ENCODE measurements around the gene UBA1. TPM values are rescaled to one million over a fixed set of nuclear protein-coding genes. Genes with fewer than 3 reads are reported as not detected.

Gene UBA1
- total RNA-seq, 2 donors from 2014 or later, result 233 to 448 TPM

DNA sequence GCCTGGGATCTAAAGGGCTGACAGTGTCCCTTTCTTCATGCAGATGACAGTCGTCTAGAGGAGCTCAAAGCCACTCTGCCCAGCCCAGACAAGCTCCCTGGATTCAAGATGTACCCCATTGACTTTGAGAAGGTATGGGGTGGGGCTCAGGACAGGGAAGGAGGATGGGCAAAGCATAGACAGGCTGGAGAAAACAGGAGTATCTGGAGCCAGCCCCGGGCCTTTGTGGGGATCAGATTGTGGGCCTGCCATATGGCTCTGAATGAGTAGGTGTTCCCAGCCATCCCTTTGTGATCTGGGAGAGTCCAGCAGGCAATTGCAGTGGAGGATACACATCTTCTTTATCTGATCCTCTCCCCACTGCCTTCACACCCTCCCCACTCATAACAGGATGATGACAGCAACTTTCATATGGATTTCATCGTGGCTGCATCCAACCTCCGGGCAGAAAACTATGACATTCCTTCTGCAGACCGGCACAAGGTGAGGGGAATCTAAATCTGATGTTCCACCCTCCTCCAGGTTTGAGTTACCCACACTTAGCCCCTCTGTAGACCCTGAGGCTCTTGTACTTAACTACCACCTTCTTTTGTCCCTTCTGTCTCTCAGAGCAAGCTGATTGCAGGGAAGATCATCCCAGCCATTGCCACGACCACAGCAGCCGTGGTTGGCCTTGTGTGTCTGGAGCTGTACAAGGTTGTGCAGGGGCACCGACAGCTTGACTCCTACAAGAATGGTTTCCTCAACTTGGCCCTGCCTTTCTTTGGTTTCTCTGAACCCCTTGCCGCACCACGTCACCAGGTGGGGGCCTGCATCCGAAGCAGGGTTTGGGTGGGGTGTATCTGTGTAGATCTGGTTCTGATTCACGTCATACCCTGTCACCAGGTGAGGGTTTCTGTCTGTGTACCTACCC is 19.0 kb downstream of the UBA1 start:
- DNase-seq, result no peak
- no peaks in the 10 kb centered on the region for H3K4me1 ChIP-seq (ENCODE audit: control insufficient read depth, insufficient read depth, low read length)
- no peak overlapping the region for H3K27ac ChIP-seq (ENCODE audit: low read depth, low read length)
- no peak overlapping the region for H3K4me3 ChIP-seq (ENCODE audit: low read length)
- H3K4me3 Mint-ChIP-seq, result no peak overlapping the region
- peaks cover 18% of the 10 kb centered on the region for H3K4me1 Mint-ChIP-seq
- TF ChIP-seq, protein P1, sequence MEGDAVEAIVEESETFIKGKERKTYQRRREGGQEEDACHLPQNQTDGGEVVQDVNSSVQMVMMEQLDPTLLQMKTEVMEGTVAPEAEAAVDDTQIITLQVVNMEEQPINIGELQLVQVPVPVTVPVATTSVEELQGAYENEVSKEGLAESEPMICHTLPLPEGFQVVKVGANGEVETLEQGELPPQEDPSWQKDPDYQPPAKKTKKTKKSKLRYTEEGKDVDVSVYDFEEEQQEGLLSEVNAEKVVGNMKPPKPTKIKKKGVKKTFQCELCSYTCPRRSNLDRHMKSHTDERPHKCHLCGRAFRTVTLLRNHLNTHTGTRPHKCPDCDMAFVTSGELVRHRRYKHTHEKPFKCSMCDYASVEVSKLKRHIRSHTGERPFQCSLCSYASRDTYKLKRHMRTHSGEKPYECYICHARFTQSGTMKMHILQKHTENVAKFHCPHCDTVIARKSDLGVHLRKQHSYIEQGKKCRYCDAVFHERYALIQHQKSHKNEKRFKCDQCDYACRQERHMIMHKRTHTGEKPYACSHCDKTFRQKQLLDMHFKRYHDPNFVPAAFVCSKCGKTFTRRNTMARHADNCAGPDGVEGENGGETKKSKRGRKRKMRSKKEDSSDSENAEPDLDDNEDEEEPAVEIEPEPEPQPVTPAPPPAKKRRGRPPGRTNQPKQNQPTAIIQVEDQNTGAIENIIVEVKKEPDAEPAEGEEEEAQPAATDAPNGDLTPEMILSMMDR (conservative IDR thresholded peaks at IDR 0.05), result no peak
- H3K9ac ChIP-seq (ENCODE audit: extremely low read depth, low read length, poor library complexity, severe bottlenecking), result no peak overlapping the region
- H3K27ac Mint-ChIP-seq, result no peak overlapping the region
- no peaks in the 10 kb centered on the region for H3K9me3 ChIP-seq (ENCODE audit: control insufficient read depth, low read length)
- H3K36me3 ChIP-seq (ENCODE audit: control insufficient read depth, insufficient read depth, low read length), result peaks cover 69% of the 10 kb centered on the region
- WGBS, 2 experiments (ENCODE audit: insufficient coverage in 1 of 2, insufficient read length in 1 of 2), result 83 to 94% methylated on average over 1 to 11 of the region's 12 CpGs
- no peaks in the 10 kb centered on the region for H3K27me3 Mint-ChIP-seq (ENCODE audit: insufficient read depth)
- H3K27me3 ChIP-seq (ENCODE audit: control insufficient read depth, insufficient read depth, low read length, poor library complexity, severe bottlenecking), result no peaks in the 10 kb centered on the region
- H3K9me3 Mint-ChIP-seq, result no peaks in the 10 kb centered on the region
- H3K36me3 Mint-ChIP-seq (ENCODE audit: low read depth), result peaks cover 85% of the 10 kb centered on the region

DNA sequence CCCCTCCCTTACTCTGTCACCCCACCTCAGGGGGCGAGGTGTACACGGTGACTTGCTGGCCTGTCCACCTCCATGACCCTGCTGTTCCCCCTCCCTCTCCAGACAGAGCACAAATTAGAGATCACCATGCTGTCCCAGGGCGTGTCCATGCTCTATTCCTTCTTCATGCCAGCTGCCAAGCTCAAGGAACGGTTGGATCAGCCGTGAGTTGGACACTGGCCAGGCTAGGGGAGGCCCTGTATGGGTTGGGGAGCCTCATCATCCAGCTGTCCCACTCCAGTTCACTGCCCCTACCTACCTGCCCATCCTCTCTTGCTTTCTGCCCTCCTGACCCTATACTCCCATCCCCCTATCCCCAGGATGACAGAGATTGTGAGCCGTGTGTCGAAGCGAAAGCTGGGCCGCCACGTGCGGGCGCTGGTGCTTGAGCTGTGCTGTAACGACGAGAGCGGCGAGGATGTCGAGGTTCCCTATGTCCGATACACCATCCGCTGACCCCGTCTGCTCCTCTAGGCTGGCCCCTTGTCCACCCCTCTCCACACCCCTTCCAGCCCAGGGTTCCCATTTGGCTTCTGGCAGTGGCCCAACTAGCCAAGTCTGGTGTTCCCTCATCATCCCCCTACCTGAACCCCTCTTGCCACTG is 20.9 kb downstream of the UBA1 start:
- Histone ChIP-seq H3K9ac (ENCODE audit: extremely low read depth, low read length, poor library complexity, severe bottlenecking) (no peak overlapping the region), H3K9me3 (ENCODE audit: control insufficient read depth, low read length) (no peaks in the 10 kb centered on the region), H3K27me3 (ENCODE audit: control insufficient read depth, insufficient read depth, low read length, poor library complexity, severe bottlenecking) (no peaks in the 10 kb centered on the region), H3K27ac (ENCODE audit: low read depth, low read length) (no peak overlapping the region), H3K36me3 (ENCODE audit: control insufficient read depth, insufficient read depth, low read length) (peaks cover 52% of the 10 kb centered on the region), H3K4me1 (ENCODE audit: control insufficient read depth, insufficient read depth, low read length) (no peaks in the 10 kb centered on the region), H3K4me3 (ENCODE audit: low read length) (no peak overlapping the region)
- no peak for DNase-seq
- TF ChIP-seq, protein P1 (conservative IDR thresholded peaks at IDR 0.05), result no peak
- 100% methylated on average over 3 to 19 of the region's 20 CpGs for whole genome bisulfite sequencing, 2 experiments (ENCODE audit: insufficient coverage in 1 of 2, insufficient read length in 1 of 2)
- H3K9me3 Mint-ChIP-seq, result no peaks in the 10 kb centered on the region
- H3K27ac Mint-ChIP-seq, result peak overlapping the region; percentile 52
- peaks cover 68% of the 10 kb centered on the region for H3K36me3 Mint-ChIP-seq (ENCODE audit: low read depth)
- peaks cover 21% of the 10 kb centered on the region for H3K4me1 Mint-ChIP-seq
- no peaks in the 10 kb centered on the region for H3K27me3 Mint-ChIP-seq (ENCODE audit: insufficient read depth)
- no peak overlapping the region for H3K4me3 Mint-ChIP-seq

DNA sequence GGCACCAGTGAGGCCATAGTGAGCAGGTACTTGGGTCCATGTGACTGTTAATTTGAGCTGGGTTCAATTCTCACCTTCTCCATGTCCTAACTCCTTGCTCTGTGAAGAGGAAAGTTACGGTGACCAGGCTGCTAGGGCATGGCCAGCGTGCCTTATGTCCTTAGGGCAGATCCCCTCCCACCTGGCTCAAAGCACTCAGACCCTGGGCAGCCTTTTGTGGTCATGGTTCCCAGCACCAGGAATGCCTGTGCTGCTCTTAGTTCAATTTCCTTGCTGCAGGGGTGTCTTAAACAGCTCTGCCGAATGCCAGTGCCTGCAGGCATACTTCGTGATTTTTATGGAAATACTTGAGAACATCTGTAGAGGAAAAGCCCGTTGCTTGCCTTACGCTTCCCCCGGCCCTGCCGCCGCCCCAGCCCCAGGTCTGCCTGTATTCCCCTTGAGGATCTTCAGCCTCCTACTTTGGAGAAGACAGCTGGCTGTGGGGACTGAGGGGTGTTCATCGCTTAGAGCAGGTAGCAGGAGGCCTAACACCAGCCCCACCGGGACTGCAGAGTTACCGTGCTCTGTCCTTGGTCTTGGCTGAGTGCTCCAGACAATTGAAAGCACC is 21.8 kb downstream of the UBA1 start:
- H3K27ac ChIP-seq (ENCODE audit: low read depth, low read length), result no peak overlapping the region
- no peak overlapping the region for H3K4me3 Mint-ChIP-seq
- no peaks in the 10 kb centered on the region for H3K9me3 ChIP-seq (ENCODE audit: control insufficient read depth, low read length)
- no peak overlapping the region for H3K9ac ChIP-seq (ENCODE audit: extremely low read depth, low read length, poor library complexity, severe bottlenecking)
- H3K27me3 ChIP-seq (ENCODE audit: control insufficient read depth, insufficient read depth, low read length, poor library complexity, severe bottlenecking), result no peaks in the 10 kb centered on the region
- WGBS, 2 experiments (ENCODE audit: insufficient coverage in 1 of 2, insufficient read length in 1 of 2), result 92 to 100% methylated on average over 2 to 12 of the region's 12 CpGs
- peaks cover 30% of the 10 kb centered on the region for H3K4me1 Mint-ChIP-seq
- H3K4me1 ChIP-seq (ENCODE audit: control insufficient read depth, insufficient read depth, low read length), result no peaks in the 10 kb centered on the region
- H3K27me3 Mint-ChIP-seq (ENCODE audit: insufficient read depth), result no peaks in the 10 kb centered on the region
- peaks cover 45% of the 10 kb centered on the region for H3K36me3 ChIP-seq (ENCODE audit: control insufficient read depth, insufficient read depth, low read length)
- peaks cover 61% of the 10 kb centered on the region for H3K36me3 Mint-ChIP-seq (ENCODE audit: low read depth)
- H3K27ac Mint-ChIP-seq, result peak overlapping the region; percentile 99
- H3K9me3 Mint-ChIP-seq, result no peaks in the 10 kb centered on the region
- no peak overlapping the region for H3K4me3 ChIP-seq (ENCODE audit: low read length)
- no peak for DNase-seq
- TF ChIP-seq, protein P1 (conservative IDR thresholded peaks at IDR 0.05), result no peak
